ENCODE results near the gene RBM25.

DNA sequence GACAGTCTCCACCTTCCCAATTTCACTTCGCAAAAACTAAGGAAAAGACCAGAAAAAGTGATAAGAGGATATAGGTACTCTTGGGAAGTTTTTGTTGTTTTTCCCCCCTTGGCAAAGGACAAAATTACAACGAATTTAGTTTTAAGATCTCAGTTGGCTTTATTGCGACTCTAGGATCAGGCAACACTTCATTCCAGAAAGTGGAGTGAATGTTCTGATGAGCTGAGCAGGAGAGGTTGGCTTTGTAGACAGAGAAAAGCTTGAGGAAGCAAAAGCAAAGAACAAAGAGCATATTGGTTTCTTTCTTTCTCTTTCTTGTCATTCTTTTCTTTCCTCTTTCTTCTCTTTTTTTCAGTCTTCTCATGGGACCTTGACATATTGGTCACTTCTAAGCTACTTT lies 30.8 kb upstream of the RBM25 start:
- TF ChIP-seq, protein P1, sequence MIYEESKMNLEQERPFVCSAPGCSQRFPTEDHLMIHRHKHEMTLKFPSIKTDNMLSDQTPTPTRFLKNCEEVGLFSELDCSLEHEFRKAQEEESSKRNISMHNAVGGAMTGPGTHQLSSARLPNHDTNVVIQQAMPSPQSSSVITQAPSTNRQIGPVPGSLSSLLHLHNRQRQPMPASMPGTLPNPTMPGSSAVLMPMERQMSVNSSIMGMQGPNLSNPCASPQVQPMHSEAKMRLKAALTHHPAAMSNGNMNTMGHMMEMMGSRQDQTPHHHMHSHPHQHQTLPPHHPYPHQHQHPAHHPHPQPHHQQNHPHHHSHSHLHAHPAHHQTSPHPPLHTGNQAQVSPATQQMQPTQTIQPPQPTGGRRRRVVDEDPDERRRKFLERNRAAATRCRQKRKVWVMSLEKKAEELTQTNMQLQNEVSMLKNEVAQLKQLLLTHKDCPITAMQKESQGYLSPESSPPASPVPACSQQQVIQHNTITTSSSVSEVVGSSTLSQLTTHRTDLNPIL (CRISPR knock-in tag; IDR thresholded peaks at IDR 0.05; ENCODE audit: low read depth) = no peak
- TF ChIP-seq ARNTL (CRISPR knock-in tag; IDR thresholded peaks at IDR 0.05; ENCODE audit: borderline replicate concordance, low read depth) (no peak), PPARA (CRISPR knock-in tag; IDR thresholded peaks at IDR 0.05; ENCODE audit: borderline replicate concordance) (no peak)
- TF ChIP-seq, protein P2, sequence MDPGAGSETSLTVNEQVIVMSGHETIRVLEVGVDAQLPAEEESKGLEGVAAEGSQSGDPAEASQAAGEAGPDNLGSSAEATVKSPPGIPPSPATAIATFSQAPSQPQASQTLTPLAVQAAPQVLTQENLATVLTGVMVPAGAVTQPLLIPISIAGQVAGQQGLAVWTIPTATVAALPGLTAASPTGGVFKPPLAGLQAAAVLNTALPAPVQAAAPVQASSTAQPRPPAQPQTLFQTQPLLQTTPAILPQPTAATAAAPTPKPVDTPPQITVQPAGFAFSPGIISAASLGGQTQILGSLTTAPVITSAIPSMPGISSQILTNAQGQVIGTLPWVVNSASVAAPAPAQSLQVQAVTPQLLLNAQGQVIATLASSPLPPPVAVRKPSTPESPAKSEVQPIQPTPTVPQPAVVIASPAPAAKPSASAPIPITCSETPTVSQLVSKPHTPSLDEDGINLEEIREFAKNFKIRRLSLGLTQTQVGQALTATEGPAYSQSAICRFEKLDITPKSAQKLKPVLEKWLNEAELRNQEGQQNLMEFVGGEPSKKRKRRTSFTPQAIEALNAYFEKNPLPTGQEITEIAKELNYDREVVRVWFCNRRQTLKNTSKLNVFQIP (CRISPR knock-in tag; IDR thresholded peaks at IDR 0.05; ENCODE audit: borderline replicate concordance, low read depth) = no peak

All from SK-N-SH treated with all-trans-retinoic acid at 6 μM for 48 hours (cell line).